Loucy (cell line): ENCODE data around the gene MDFI.

ENCODE experiments used
- EZH2phosphoT487 ChIP-seq: fragments of 200-600 bp; IDR thresholded peaks from 2 replicates; pipeline ENCODE4 v1.6.1; 2018; ENCODE audit warnings: antibody characterized with exemption, mild to moderate bottlenecking, moderate library complexity, borderline replicate concordance
- TF ChIP-seq, protein P1 (sequence below): fragments of 200-600 bp; sonication (generic); conservative IDR thresholded peaks from 2 replicates; pipeline ENCODE4 v1.5.1; 2014; ENCODE audit warnings: mild to moderate bottlenecking, antibody characterized with exemption, low read length

GRCh38 chr6:41663568-41663967 is 25.3 kb downstream of the MDFI start:
- TF ChIP-seq, protein P1, sequence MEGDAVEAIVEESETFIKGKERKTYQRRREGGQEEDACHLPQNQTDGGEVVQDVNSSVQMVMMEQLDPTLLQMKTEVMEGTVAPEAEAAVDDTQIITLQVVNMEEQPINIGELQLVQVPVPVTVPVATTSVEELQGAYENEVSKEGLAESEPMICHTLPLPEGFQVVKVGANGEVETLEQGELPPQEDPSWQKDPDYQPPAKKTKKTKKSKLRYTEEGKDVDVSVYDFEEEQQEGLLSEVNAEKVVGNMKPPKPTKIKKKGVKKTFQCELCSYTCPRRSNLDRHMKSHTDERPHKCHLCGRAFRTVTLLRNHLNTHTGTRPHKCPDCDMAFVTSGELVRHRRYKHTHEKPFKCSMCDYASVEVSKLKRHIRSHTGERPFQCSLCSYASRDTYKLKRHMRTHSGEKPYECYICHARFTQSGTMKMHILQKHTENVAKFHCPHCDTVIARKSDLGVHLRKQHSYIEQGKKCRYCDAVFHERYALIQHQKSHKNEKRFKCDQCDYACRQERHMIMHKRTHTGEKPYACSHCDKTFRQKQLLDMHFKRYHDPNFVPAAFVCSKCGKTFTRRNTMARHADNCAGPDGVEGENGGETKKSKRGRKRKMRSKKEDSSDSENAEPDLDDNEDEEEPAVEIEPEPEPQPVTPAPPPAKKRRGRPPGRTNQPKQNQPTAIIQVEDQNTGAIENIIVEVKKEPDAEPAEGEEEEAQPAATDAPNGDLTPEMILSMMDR = no peak
- TF ChIP-seq EZH2phosphoT487 = no peak
